ENCODE results near the gene RNGTT.

The RNGTT gene

GRCh38 chr6:88619951-88620350 lies 343.5 kb downstream of the RNGTT start:
- in situ Hi-C loops (cut with MboI; ENCODE audit: low sequenced_read_pairs) = no loop called here

GRCh38 chr6:88616380-88616779 lies 347.0 kb downstream of the RNGTT start:
- in situ Hi-C loops (cut with MboI; ENCODE audit: low sequenced_read_pairs) = no loop called here

- in situ Hi-C loops (cut with MboI; ENCODE audit: low sequenced_read_pairs) = no loop called here
Measured at GRCh38 chr6:88614316-88614877, 349.0 kb downstream of the RNGTT start.

GRCh38 chr6:88612631-88613030 lies 350.8 kb downstream of the RNGTT start:
- in situ Hi-C loops (cut with MboI; ENCODE audit: low sequenced_read_pairs) = no loop called here

- in situ Hi-C loops (cut with MboI; ENCODE audit: low sequenced_read_pairs) = no loop called here
Measured at GRCh38 chr6:88611721-88612120, 351.7 kb downstream of the RNGTT start.

GRCh38 chr6:88609983-88610382 lies 353.4 kb downstream of the RNGTT start:
- in situ Hi-C loops (cut with MboI; ENCODE audit: low sequenced_read_pairs) = no loop called here

GRCh38 chr6:88605271-88605670 lies 358.1 kb downstream of the RNGTT start:
- in situ Hi-C loops (cut with MboI; ENCODE audit: low sequenced_read_pairs) = no loop called here

- in situ Hi-C loops (cut with MboI; ENCODE audit: low sequenced_read_pairs) = no loop called here
Measured at GRCh38 chr6:88599571-88599970, 363.8 kb downstream of the RNGTT start.

- in situ Hi-C loops (cut with MboI; ENCODE audit: low sequenced_read_pairs) = no loop called here
Measured at GRCh38 chr6:88596801-88597200, 366.6 kb downstream of the RNGTT start.

- in situ Hi-C loops (cut with MboI; ENCODE audit: low sequenced_read_pairs) = no loop called here
Measured at GRCh38 chr6:88588938-88589337, 374.5 kb downstream of the RNGTT start.

- in situ Hi-C loops (cut with MboI; ENCODE audit: low sequenced_read_pairs) = no loop called here
Measured at GRCh38 chr6:88587150-88587520, 376.3 kb downstream of the RNGTT start.

GRCh38 chr6:88586371-88587149 lies 376.9 kb downstream of the RNGTT start:
- in situ Hi-C loops (cut with MboI; ENCODE audit: low sequenced_read_pairs) = no loop called here

GRCh38 chr6:88585276-88585692 lies 378.1 kb downstream of the RNGTT start:
- in situ Hi-C loops (cut with MboI; ENCODE audit: low sequenced_read_pairs) = no loop called here

- in situ Hi-C loops (cut with MboI; ENCODE audit: low sequenced_read_pairs) = no loop called here
Measured at GRCh38 chr6:88584581-88585275, 378.7 kb downstream of the RNGTT start.

GRCh38 chr6:88577461-88577860 lies 386.0 kb downstream of the RNGTT start:
- in situ Hi-C loops (cut with MboI; ENCODE audit: low sequenced_read_pairs) = no loop called here

GRCh38 chr6:88575536-88575935 lies 387.9 kb downstream of the RNGTT start:
- in situ Hi-C loops (cut with MboI; ENCODE audit: low sequenced_read_pairs) = no loop called here

GRCh38 chr6:88574651-88575050 lies 388.8 kb downstream of the RNGTT start:
- in situ Hi-C loops (cut with MboI; ENCODE audit: low sequenced_read_pairs) = no loop called here

GRCh38 chr6:88574031-88574430 lies 389.4 kb downstream of the RNGTT start:
- in situ Hi-C loops (cut with MboI; ENCODE audit: low sequenced_read_pairs) = no loop called here

GRCh38 chr6:88573561-88573960 lies 389.9 kb downstream of the RNGTT start:
- in situ Hi-C loops (cut with MboI; ENCODE audit: low sequenced_read_pairs) = no loop called here

GRCh38 chr6:88572449-88573139 lies 390.8 kb downstream of the RNGTT start:
- in situ Hi-C loops (cut with MboI; ENCODE audit: low sequenced_read_pairs) = no loop called here

GRCh38 chr6:88569959-88570358 lies 393.5 kb downstream of the RNGTT start:
- in situ Hi-C loops (cut with MboI; ENCODE audit: low sequenced_read_pairs) = no loop called here

- in situ Hi-C loops (cut with MboI; ENCODE audit: low sequenced_read_pairs) = no loop called here
Measured at GRCh38 chr6:88567696-88568095, 395.7 kb downstream of the RNGTT start.
